Measurements from ENCODE around the gene BMERB1. TPM values are rescaled to one million over a fixed set of nuclear protein-coding genes. Genes with fewer than 3 reads are reported as not detected.

The BMERB1 gene
- polyA plus RNA-seq, 1 donor (not counting 4 experiments of a cell fraction or from before 2014, with no cell fraction given): 7.8 TPM

GRCh38 chr16:15484662-15485061 lies 50.3 kb downstream of the BMERB1 start:
- H2AFZ ChIP-seq (ENCODE audit: control insufficient read depth, low read length): no peak overlapping the region
- H3K4me2 ChIP-seq (ENCODE audit: control insufficient read depth, extremely low read depth, insufficient read depth, low read depth, low read length): no peak overlapping the region
- no peak for FAIRE-seq
- TF ChIP-seq EZH2 (IDR thresholded peaks at IDR 0.05; ENCODE audit: low read length) (no peak), CTCF (optimal IDR thresholded peaks at IDR 0.05 in 1 of 3, IDR thresholded peaks at IDR 0.05 in 1 of 3, conservative IDR thresholded peaks at IDR 0.05 in 1 of 3; ENCODE audit: extremely low read depth in 1 of 3, insufficient read depth in 2 of 3, low read length in 3 of 3) (no peak)
- peaks cover 11% of the 10 kb centered on the region for H3K4me1 ChIP-seq (ENCODE audit: control insufficient read depth, extremely low read depth, insufficient read depth, low read length)
- no peak overlapping the region for H3K4me3 ChIP-seq (ENCODE audit: control insufficient read depth in 2 of 3, extremely low read depth in 1 of 3, insufficient read depth in 2 of 3, low read depth in 1 of 3, low read length in 3 of 3)
- no peak overlapping the region for H3K27ac ChIP-seq (ENCODE audit: control insufficient read depth, insufficient read depth, low read length)
- no peaks in the 10 kb centered on the region for H3K9me3 ChIP-seq (ENCODE audit: control insufficient read depth, low read depth, low read length)
- no peaks in the 10 kb centered on the region for H3K79me2 ChIP-seq (ENCODE audit: control insufficient read depth, insufficient read depth, low read length)
- H3K36me3 ChIP-seq (ENCODE audit: control insufficient read depth in 2 of 2, extremely low read depth in 1 of 2, insufficient read depth in 2 of 2, low read length in 2 of 2): no peaks in the 10 kb centered on the region
- no peaks in the 10 kb centered on the region for H3K9me1 ChIP-seq (ENCODE audit: control insufficient read depth, extremely low read depth, insufficient read depth, low read length)
- H3K27me3 ChIP-seq (ENCODE audit: control insufficient read depth, extremely low read depth, insufficient read depth, low read length): no peaks in the 10 kb centered on the region
- no peak for DNase-seq (ENCODE audit: low read depth, low spot score)
- no peaks in the 10 kb centered on the region for H4K20me1 ChIP-seq (ENCODE audit: control insufficient read depth, extremely low read depth, insufficient read depth, low read length)
- no peak overlapping the region for H3K9ac ChIP-seq (ENCODE audit: control insufficient read depth, extremely low read depth, insufficient read depth, low read length)
- dilution Hi-C loops (cut with MboI; ENCODE audit: extremely low pct_ligation_motif_present, low sequenced_read_pairs): no loop called here

GRCh38 chr16:15485175-15485574 lies 50.8 kb downstream of the BMERB1 start:
- no peaks in the 10 kb centered on the region for H3K79me2 ChIP-seq (ENCODE audit: control insufficient read depth, insufficient read depth, low read length)

More at GRCh38 chr16:15485175-15485574, 50.8 kb downstream of the BMERB1 start:
- no peak for FAIRE-seq
- Histone ChIP-seq H3K9ac (ENCODE audit: control insufficient read depth, extremely low read depth, insufficient read depth, low read length) (no peak overlapping the region), H3K9me1 (ENCODE audit: control insufficient read depth, extremely low read depth, insufficient read depth, low read length) (no peaks in the 10 kb centered on the region), H3K9me3 (ENCODE audit: control insufficient read depth, low read depth, low read length) (no peaks in the 10 kb centered on the region), H3K27ac (ENCODE audit: control insufficient read depth, insufficient read depth, low read length) (no peak overlapping the region), H3K27me3 (ENCODE audit: control insufficient read depth, extremely low read depth, insufficient read depth, low read length) (no peaks in the 10 kb centered on the region), H3K4me1 (ENCODE audit: control insufficient read depth, extremely low read depth, insufficient read depth, low read length) (peaks cover 11% of the 10 kb centered on the region), H2AFZ (ENCODE audit: control insufficient read depth, low read length) (no peak overlapping the region), H3K4me3 (ENCODE audit: control insufficient read depth in 2 of 3, extremely low read depth in 1 of 3, insufficient read depth in 2 of 3, low read depth in 1 of 3, low read length in 3 of 3) (no peak overlapping the region), H4K20me1 (ENCODE audit: control insufficient read depth, extremely low read depth, insufficient read depth, low read length) (no peaks in the 10 kb centered on the region), H3K36me3 (ENCODE audit: control insufficient read depth in 2 of 2, extremely low read depth in 1 of 2, insufficient read depth in 2 of 2, low read length in 2 of 2) (no peaks in the 10 kb centered on the region), H3K4me2 (ENCODE audit: control insufficient read depth, extremely low read depth, insufficient read depth, low read depth, low read length) (no peak overlapping the region)
- no peak for DNase-seq (ENCODE audit: low read depth, low spot score)
- dilution Hi-C loops (cut with MboI; ENCODE audit: extremely low pct_ligation_motif_present, low sequenced_read_pairs): no loop called here
- no peak for TF ChIP-seq CTCF (optimal IDR thresholded peaks at IDR 0.05 in 1 of 3, IDR thresholded peaks at IDR 0.05 in 1 of 3, conservative IDR thresholded peaks at IDR 0.05 in 1 of 3; ENCODE audit: extremely low read depth in 1 of 3, insufficient read depth in 2 of 3, low read length in 3 of 3)
- no peak for TF ChIP-seq EZH2 (IDR thresholded peaks at IDR 0.05; ENCODE audit: low read length)

Data from keratinocyte (primary cell).